Fibroblast of villous mesenchyme (primary cell): ENCODE results near the gene OTULINL. TPM values are rescaled to one million over a fixed set of nuclear protein-coding genes. Genes with fewer than 3 reads are reported as not detected.

Experiments used
- DNase-seq: peaks from one replicate; pipeline ENCODE4 v3.0.0-alpha.2; 2010; ENCODE audit warnings: low read depth
- H3K4me3 ChIP-seq: 2 replicates; pipeline ENCODE4 v1.5.1; 2011; ENCODE audit warnings: low read depth, mild to moderate bottlenecking, low read length
- CTCF ChIP-seq: IDR thresholded peaks from 2 replicates; pipeline ENCODE4 v1.5.1; 2012; ENCODE audit warnings: low read depth, mild to moderate bottlenecking, low read length; ENCODE audit not compliant: insufficient read depth
- total RNA-seq: library from RNA; depleted of rRNA; stranded (reverse); fragments of >200 nt; gene quantifications from 2 replicates; pipeline ENCODE4 v1.2.3, GENCODE V29; 2012

Gene OTULINL
- total RNA-seq, 1 donor, result 23.7 TPM

- TF ChIP-seq CTCF, result no peak
- DNase-seq, result no peak
- no peak overlapping the region for H3K4me3 ChIP-seq
Measured at GRCh38 chr5:14588758-14589543, 7.4 kb downstream of the OTULINL start.

GRCh38 chr5:14590949-14591348 is 9.4 kb downstream of the OTULINL start:
- DNase-seq, result no peak
- no peak for TF ChIP-seq CTCF
- H3K4me3 ChIP-seq, result no peak overlapping the region

GRCh38 chr5:14591548-14591947 is 10.0 kb downstream of the OTULINL start:
- DNase-seq, result peak; percentile 49
- no peak for TF ChIP-seq CTCF
- no peak overlapping the region for H3K4me3 ChIP-seq

GRCh38 chr5:14593326-14594021 is 11.9 kb downstream of the OTULINL start:
- no peak for TF ChIP-seq CTCF
- no peak for DNase-seq
- no peak overlapping the region for H3K4me3 ChIP-seq

GRCh38 chr5:14594378-14595074 is 12.9 kb downstream of the OTULINL start:
- no peak for TF ChIP-seq CTCF
- H3K4me3 ChIP-seq, result no peak overlapping the region
- DNase-seq, result no peak

GRCh38 chr5:14595189-14595588 is 13.6 kb downstream of the OTULINL start:
- no peak for DNase-seq

More at GRCh38 chr5:14595189-14595588, 13.6 kb downstream of the OTULINL start:
- TF ChIP-seq CTCF, result no peak
- no peak overlapping the region for H3K4me3 ChIP-seq
